Aorta (tissue), 5 donors: ENCODE measurements around the gene ASH1L. TPM values are rescaled to one million over a fixed set of nuclear protein-coding genes. Genes with fewer than 3 reads are reported as not detected.

ENCODE experiments used
- ATAC-seq: fragments of 200-7000 bp; cut with Tn5 transposase; one replicate; pipeline ENCODE4 v1.9.1; 2022; ENCODE audit warnings: moderate library complexity; ENCODE audit not compliant: low FRiP score
- DNase-seq, 2 donors: peaks; one replicate each; pipeline ENCODE4 v3.0.0-alpha.2; 2020
- H3K27ac ChIP-seq, 2 donors: one replicate each; pipeline ENCODE4 v1.5.1; 2013; ENCODE audit warnings: low read length in 2 of 2, mild to moderate bottlenecking in 2 of 2, moderate library complexity in 2 of 2, control low read depth in 1 of 2, inconsistent platforms in 1 of 2, low read depth in 1 of 2
- H3K27me3 ChIP-seq, 2 donors: one replicate each; pipeline ENCODE4 v1.6.1; 2013; ENCODE audit warnings: control low read depth in 1 of 2, low read length in 1 of 2, mild to moderate bottlenecking in 1 of 2, moderate library complexity in 1 of 2; ENCODE audit not compliant: insufficient read depth in 2 of 2, control insufficient read depth in 1 of 2
- H3K36me3 ChIP-seq, 2 donors: one replicate each; pipeline ENCODE4 v1.6.1; 2013; ENCODE audit warnings: control low read depth in 1 of 2, low read length in 1 of 2, mild to moderate bottlenecking in 1 of 2; ENCODE audit not compliant: insufficient read depth in 2 of 2, control insufficient read depth in 1 of 2
- H3K4me1 ChIP-seq, 2 donors: one replicate each; pipeline ENCODE4 v1.6.1; 2013; ENCODE audit warnings: low read length in 2 of 2, control low read depth in 1 of 2, mild to moderate bottlenecking in 1 of 2, moderate library complexity in 1 of 2; ENCODE audit not compliant: insufficient read depth in 2 of 2, control insufficient read depth in 1 of 2
- H3K4me3 ChIP-seq, 2 donors: one replicate each; pipeline ENCODE4 v1.5.1; 2013; ENCODE audit warnings: low read length in 2 of 2, control low read depth in 1 of 2, mild to moderate bottlenecking in 1 of 2
- H3K9me3 ChIP-seq: one replicate; pipeline ENCODE4 v1.6.1; 2013; ENCODE audit warnings: mild to moderate bottlenecking, low read length; ENCODE audit not compliant: control insufficient read depth
- WGBS, 2 donors: extraction: QIAGEN DNeasy Blood & Tissue Kit; methylation state at CpG; one replicate each; pipeline ENCODE4 v1.1.7; 2013; 5-methylcytosine and 5-hydroxymethylcytosine counted together
- intact Hi-C, 2 donors: fragments of 100-400 bp; cut with DNase I; formaldehyde crosslinking; loops; one replicate each; pipeline versions ENCODE4 v1.14.2 to v1.15.0; 2022
- polyA plus RNA-seq, 2 donors: library from polyadenylated mRNA; stranded (reverse); fragments of 200-250 nt; gene quantifications; one replicate each; pipeline ENCODE4 v1.2.3, GENCODE V29; 2013
- total RNA-seq, 2 donors: library from RNA; stranded (reverse); fragmentation: NEBNext Ultra II Directional; extraction: Animal tissue kit (Norgen Biotek cat#: 25700); gene quantifications; one replicate each; pipeline ENCODE4 v1.2.1, GENCODE V29; 2021
- donor health status: healthy with polysubstance abuse.
- donor health status: Bipolar disorder and iron deficiency.
- donor health status: DM: no; HTN: no; CAD: no.
- donor health status: DM: no; HTN: no; CAD: no.
- donor health status: DM: yes; HTN: yes; CAD: no.

The ASH1L gene
- total and polyA plus RNA-seq, 4 donors: 13.1 to 93.5 (median 43.9) TPM

DNA sequence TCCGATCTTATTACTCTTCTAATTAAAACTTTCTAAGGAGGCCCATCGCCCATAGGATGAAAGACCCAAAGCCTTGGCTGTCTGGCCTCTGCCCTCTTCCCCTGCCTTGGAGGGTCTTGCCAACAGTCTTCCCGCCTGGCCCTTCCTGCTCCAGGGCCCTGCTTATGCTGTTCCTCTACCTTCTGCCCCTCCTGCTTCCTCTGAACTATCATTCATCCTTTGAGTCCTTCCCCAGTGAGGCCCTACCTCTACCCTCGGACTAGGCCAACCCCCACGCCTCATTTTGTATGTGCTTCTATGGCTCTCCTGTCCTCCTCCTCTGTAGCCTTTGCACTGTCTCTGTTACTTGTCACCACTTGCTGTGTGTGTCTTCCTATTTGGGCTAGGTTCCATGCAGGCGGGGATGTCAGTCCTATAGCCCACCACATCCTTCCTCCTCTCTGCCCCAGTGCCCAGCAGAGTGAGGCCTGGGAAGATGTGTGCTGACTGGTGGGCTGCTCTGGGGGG is 236.5 kb downstream of the ASH1L start:
- 84 to 86% methylated on average over 6 of the region's 6 CpGs for WGBS, 2 donors
- Histone ChIP-seq H3K9me3 (no peaks in the 10 kb centered on the region), H3K4me3 (no peak overlapping the region), H3K36me3 (no peaks in the 10 kb centered on the region), H3K4me1 (no peaks in the 10 kb centered on the region), H3K27me3 (no peaks in the 10 kb centered on the region), H3K27ac (no peak overlapping the region)
- intact Hi-C loops: no loop called here
- ATAC-seq (no peak), DNase-seq (peak in 1 of 2 donors; percentile 15)

DNA sequence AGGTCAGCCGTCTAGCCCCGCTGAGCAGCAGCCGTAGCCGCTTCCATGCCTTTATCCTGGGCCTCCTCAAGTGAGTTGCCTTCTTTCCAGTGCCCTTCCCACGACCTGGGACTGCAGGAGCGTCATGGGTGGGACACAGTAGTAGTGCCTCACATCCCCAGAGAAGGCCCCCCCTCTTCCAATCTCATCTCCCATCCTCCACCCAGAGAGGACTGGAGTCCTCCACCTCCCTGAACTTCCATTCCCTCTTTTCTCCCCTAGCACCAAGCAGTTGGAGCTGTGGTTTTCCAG is 237.1 kb downstream of the ASH1L start:
- no peaks in the 10 kb centered on the region for H3K27me3 ChIP-seq
- 65 to 73% methylated on average over 6 of the region's 6 CpGs for WGBS, 2 donors
- DNase-seq: no peak
- intact Hi-C loops: loop anchor here in 1 of 2 donors (2.0 kb wide), 1 partner anchor 75 kb away; no protein-coding TSS in a partner anchor
- H3K4me3 ChIP-seq: no peak overlapping the region
- no peak overlapping the region for H3K27ac ChIP-seq
- H3K9me3 ChIP-seq: no peaks in the 10 kb centered on the region
- no peaks in the 10 kb centered on the region for H3K4me1 ChIP-seq
- no peak for ATAC-seq
- no peaks in the 10 kb centered on the region for H3K36me3 ChIP-seq

DNA sequence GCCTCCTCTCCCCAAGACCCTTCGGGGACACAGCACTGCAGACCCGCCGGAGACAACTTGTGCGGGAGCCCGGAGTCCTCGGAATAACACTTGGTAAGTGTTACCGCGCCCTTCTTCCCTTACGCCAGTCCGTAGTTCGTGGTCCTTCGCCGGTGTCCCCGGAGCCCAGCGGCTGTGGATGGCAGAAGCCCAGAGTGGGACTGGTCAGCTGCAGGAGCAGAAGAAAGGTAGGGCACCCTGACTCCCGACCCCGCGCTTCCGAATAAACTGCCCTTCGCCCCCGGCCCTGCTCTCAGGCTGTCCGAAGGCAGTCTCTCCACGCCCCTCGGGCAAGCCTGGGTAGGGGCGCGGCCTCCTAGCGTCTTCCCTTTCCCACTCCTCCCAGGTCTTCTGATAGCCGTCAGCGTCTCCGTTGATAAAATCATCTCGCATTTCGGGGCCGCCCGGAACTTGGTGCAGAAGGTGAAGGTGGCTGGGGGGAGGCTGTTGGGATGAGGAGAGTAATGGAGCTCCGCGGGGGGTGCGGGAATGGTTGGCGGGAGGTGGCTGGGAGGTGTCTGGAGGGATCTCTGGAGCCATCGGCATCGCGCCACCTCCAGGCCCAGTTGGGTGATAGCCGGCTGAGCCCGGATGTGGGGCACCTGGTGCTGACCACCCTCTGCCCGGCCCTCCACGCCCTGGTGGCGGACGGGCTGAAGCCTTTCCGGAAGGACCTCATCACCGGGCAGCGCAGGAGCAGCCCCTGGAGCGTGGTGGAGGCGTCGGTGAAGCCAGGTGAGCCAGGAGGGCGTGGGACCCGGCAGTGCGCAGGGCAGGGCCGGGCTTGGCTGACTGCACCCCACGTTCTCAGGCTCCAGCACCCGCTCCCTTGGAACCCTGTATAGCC is 237.6 kb downstream of the ASH1L start:
- intact Hi-C loops: loop anchor here (2.0 to 5.0 kb wide), 5 partner anchors 63 to 133 kb away; partner anchors contain the start of genes MTX1 (in 1 of the 2), SCAMP3 (in 1 of the 2) and THBS3 (in 1 of the 2)
- H3K4me1 ChIP-seq: no peaks in the 10 kb centered on the region
- whole genome bisulfite sequencing, 2 donors: 14 to 16% methylated on average over 58 to 59 of the region's 59 CpGs
- H3K4me3 ChIP-seq: peak overlapping the region; percentile 53 to 69
- H3K27me3 ChIP-seq: no peaks in the 10 kb centered on the region
- H3K27ac ChIP-seq: peak overlapping the region in 1 of 2 donors; percentile 9
- ATAC-seq: no peak
- no peaks in the 10 kb centered on the region for H3K36me3 ChIP-seq
- DNase-seq: peak; percentile 73 to 86
- no peaks in the 10 kb centered on the region for H3K9me3 ChIP-seq

DNA sequence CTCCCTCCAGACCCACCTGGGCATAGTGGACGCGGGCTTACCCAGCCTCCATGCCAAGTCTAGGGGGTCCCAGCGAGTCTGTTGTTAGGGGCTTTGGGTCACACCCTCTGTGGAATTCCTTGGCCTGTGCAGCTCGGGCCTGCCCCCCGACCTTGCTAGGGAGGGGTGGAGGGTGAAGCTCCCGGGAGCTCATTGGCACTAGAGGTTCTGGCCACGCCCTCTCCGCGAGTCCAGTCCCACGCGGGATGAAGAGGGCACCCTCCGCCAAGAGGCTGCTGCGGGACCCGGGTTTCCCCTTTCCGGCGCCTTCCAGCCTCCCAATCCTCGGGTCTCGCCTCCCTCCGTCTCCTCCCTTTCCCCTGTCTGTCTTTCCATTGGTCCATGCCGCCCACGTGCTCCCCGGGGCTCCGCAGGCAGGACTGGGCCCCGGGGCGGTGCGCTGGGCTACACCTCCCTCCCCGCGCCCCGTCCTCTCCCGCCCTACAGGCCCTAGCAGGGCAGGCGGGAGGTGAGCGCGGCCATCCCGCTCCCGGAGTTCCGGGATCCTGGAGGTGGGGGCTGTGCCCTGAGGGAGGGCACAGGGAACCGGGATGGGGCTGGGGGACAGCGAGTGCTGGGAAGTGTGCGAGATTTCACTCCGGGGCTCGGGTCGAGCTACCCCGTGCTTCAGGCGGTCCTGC is 238.4 kb downstream of the ASH1L start:
- intact Hi-C loops: loop anchor here (2.0 to 5.0 kb wide), 5 partner anchors 62 to 132 kb away; partner anchors contain the start of genes MTX1 (in 1 of the 2), SCAMP3 (in 1 of the 2) and THBS3 (in 1 of the 2)
- no peaks in the 10 kb centered on the region for H3K4me1 ChIP-seq

DNA sequence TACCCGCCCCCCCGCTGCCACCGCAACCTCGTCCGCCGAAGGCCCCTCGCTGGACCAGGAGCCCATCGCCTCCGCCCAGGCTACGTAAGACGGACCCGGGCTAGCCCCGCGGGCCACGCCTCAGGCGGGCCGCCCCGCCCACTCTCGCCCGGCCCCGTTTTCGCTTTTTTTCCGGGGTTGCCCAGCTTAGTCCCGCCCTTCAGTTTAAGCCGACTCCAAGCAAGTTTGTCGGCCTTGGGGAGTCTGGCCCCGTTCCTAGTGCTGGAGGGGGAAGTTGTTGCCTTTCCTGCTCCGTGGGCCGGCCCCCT is 238.9 kb downstream of the ASH1L start:
- 0 to 1% methylated on average over 21 to 29 of the region's 29 CpGs for WGBS, 2 donors

More for the DNA sequence above, 238.4 kb downstream of the ASH1L start:
- peak; percentile 92 for ATAC-seq
- Histone ChIP-seq H3K27me3 (no peaks in the 10 kb centered on the region), H3K36me3 (no peaks in the 10 kb centered on the region), H3K4me3 (peak overlapping the region; percentile 63 to 93), H3K9me3 (no peaks in the 10 kb centered on the region), H3K27ac (peak overlapping the region in 1 of 2 donors; percentile 84)
- DNase-seq: peak; percentile 98
- 0% methylated on average over 41 to 44 of the region's 44 CpGs for WGBS, 2 donors

DNA sequence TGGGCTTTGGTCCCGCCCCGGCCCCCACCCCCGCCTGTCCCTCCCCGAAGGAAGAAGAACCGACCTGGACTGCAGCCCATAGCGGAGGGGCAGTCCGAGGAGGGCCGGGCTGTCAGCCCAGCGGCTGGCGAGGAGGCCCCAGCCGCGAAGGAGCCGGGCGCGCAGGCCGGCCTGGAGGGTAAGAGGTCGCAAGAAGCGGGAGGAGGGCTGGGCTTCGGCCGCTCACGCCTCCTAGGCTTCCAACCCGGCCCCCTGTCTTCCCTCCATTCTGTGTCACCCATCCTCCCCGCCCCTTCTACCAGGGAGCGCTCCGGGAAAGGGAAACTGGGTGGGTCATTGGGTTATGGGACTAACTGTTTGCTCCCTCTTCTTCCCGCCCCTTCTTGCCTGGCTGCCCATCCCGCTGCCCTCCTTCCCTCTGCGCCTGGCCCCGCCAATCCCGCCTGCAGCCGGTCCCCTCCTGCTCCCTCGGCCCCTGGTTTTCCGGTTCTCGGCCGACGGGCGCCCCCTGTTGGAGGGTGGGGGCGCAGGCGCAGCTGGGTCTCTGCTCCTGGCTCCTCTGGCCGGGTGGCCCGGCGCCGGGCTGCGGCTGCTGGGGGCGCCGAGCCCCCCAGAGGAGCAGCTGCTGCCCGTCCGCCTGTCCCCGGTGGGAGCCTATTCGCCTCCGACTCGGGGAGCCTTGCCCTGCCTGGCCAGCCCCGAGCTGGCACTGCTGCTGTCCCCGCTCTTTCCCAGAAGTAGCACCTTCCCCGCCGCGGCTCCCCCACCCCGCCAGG is 239.5 kb downstream of the ASH1L start:
- Histone ChIP-seq H3K36me3 (no peaks in the 10 kb centered on the region), H3K27me3 (no peaks in the 10 kb centered on the region), H3K9me3 (no peaks in the 10 kb centered on the region), H3K27ac (peak overlapping the region; percentile 74 to 88), H3K4me1 (no peaks in the 10 kb centered on the region), H3K4me3 (peak overlapping the region; percentile 63 to 93)
- ATAC-seq: peak; percentile 82
- DNase-seq: peak; percentile 95 to 98
- WGBS, 2 donors: 0 to 1% methylated on average over 42 to 58 of the region's 58 CpGs
- intact Hi-C loops: loop anchor here (1.0 to 5.0 kb wide), 7 partner anchors 14 to 131 kb away; partner anchors contain the start of genes FDPS (in 1 of the 2), HCN3 (in 1 of the 2), MTX1 (in 1 of the 2) and SCAMP3 (in 1 of the 2)

More for the DNA sequence above, 238.9 kb downstream of the ASH1L start:
- intact Hi-C loops: loop anchor here (1.0 to 5.0 kb wide), 8 partner anchors 15 to 131 kb away; partner anchors contain the start of genes FDPS (in 1 of the 2), HCN3 (in 1 of the 2), MTX1 (in 1 of the 2) and SCAMP3 (in 1 of the 2)
- no peaks in the 10 kb centered on the region for H3K9me3 ChIP-seq
- H3K27ac ChIP-seq: peak overlapping the region; percentile 74 to 84
- H3K36me3 ChIP-seq: no peaks in the 10 kb centered on the region
- DNase-seq (peak; percentile 94 to 95), ATAC-seq (peak; percentile 89)
- no peaks in the 10 kb centered on the region for H3K4me1 ChIP-seq
- H3K27me3 ChIP-seq: no peaks in the 10 kb centered on the region
- H3K4me3 ChIP-seq: peak overlapping the region; percentile 63 to 93

DNA sequence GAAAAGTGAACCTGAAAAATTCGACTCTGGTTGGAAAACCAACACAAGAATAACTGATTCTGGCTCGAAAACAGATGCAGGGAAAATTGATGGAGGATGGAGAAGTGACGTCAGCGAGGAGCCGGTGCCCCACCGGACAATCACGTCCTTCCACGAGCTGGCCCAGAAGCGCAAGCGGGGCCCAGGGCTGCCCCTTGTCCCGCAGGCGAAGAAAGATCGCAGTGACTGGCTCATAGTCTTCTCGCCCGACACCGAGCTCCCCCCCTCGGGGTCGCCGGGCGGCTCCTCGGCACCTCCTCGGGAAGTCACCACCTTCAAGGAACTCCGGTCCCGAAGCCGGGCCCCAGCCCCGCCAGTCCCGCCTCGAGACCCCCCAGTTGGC is 240.0 kb downstream of the ASH1L start:
- Histone ChIP-seq H3K9me3 (no peaks in the 10 kb centered on the region), H3K27me3 (no peaks in the 10 kb centered on the region), H3K4me3 (peak overlapping the region; percentile 63 to 93), H3K36me3 (no peaks in the 10 kb centered on the region), H3K27ac (peak overlapping the region; percentile 62 to 64), H3K4me1 (no peaks in the 10 kb centered on the region)
- ATAC-seq: no peak
- DNase-seq: peak in 1 of 2 donors; percentile 83
- WGBS, 2 donors: 0 to 1% methylated on average over 24 to 28 of the region's 28 CpGs
- intact Hi-C loops: loop anchor here (2.0 to 5.0 kb wide), 6 partner anchors 14 to 130 kb away; partner anchors contain the start of genes FDPS (in 1 of the 2), MTX1 (in 1 of the 2), SCAMP3 (in 1 of the 2) and THBS3 (in 1 of the 2)
